Astrocyte (in vitro differentiated cells and primary cell): ENCODE results near the gene KANK4. TPM values are rescaled to one million over a fixed set of nuclear protein-coding genes. Genes with fewer than 3 reads are reported as not detected.

Source experiments
- DNase-seq: peaks from one replicate; pipeline ENCODE4 v3.0.0-alpha.2; 2010; ENCODE audit warnings: low read depth
- FAIRE-seq: peaks from 2 replicates; lab custom pipeline; 2011; peaks lifted over from hg19 to GRCh38; lab: Jason Lieb, UNC
- H2AFZ ChIP-seq: 2 replicates; pipeline ENCODE4 v1.6.0; 2012; ENCODE audit warnings: low read depth, low read length, inconsistent platforms
- H3K27ac ChIP-seq: 2 replicates; pipeline ENCODE4 v1.5.1; 2011; ENCODE audit warnings: low read depth, low read length, inconsistent platforms
- H3K27me3 ChIP-seq: 2 replicates; pipeline ENCODE4 v1.6.0; 2011; ENCODE audit warnings: low read length, inconsistent platforms; ENCODE audit not compliant: insufficient read depth
- H3K36me3 ChIP-seq: 2 replicates; pipeline ENCODE4 v1.5.1; 2011; ENCODE audit warnings: low read length, inconsistent platforms; ENCODE audit not compliant: insufficient read depth
- H3K4me1 ChIP-seq: 2 replicates; pipeline ENCODE4 v1.5.1; 2011; ENCODE audit warnings: low read length, inconsistent platforms; ENCODE audit not compliant: insufficient read depth
- H3K4me2 ChIP-seq: 2 replicates; pipeline ENCODE4 v1.6.0; 2012; ENCODE audit warnings: low read length, inconsistent platforms
- H3K4me3 ChIP-seq: 2 replicates; pipeline ENCODE4 v1.5.1; 2011; ENCODE audit warnings: low read depth, mild to moderate bottlenecking, low read length, inconsistent platforms; ENCODE audit not compliant: insufficient read depth
- H3K79me2 ChIP-seq: 2 replicates; pipeline ENCODE4 v1.6.0; 2012; ENCODE audit warnings: mild to moderate bottlenecking, low read length, inconsistent platforms; ENCODE audit not compliant: insufficient read depth
- H3K9ac ChIP-seq: 2 replicates; pipeline ENCODE4 v1.6.0; 2012; ENCODE audit warnings: mild to moderate bottlenecking, low read length, inconsistent platforms
- H3K9me3 ChIP-seq: 2 replicates; pipeline ENCODE4 v1.5.1; 2012; ENCODE audit warnings: low read depth, mild to moderate bottlenecking, low read length, inconsistent platforms; ENCODE audit not compliant: insufficient read depth
- H4K20me1 ChIP-seq: 2 replicates; pipeline ENCODE4 v1.6.0; 2012; ENCODE audit warnings: low read length, inconsistent platforms; ENCODE audit not compliant: insufficient read depth
- H3K27ac Mint-ChIP-seq: one replicate; pipeline ENCODE4 v1.8.0; 2021; ENCODE audit warnings: mild to moderate bottlenecking, mixed read lengths; ENCODE audit not compliant: unreplicated experiment
- H3K27me3 Mint-ChIP-seq: one replicate; pipeline ENCODE4 v1.8.0; 2021; ENCODE audit warnings: low read depth, mixed read lengths; ENCODE audit not compliant: unreplicated experiment
- H3K36me3 Mint-ChIP-seq: one replicate; pipeline ENCODE4 v1.8.0; 2021; ENCODE audit warnings: low read depth, mixed read lengths; ENCODE audit not compliant: unreplicated experiment
- H3K4me1 Mint-ChIP-seq: one replicate; pipeline ENCODE4 v1.8.0; 2021; ENCODE audit warnings: low read depth, mixed read lengths; ENCODE audit not compliant: unreplicated experiment
- H3K4me3 Mint-ChIP-seq: one replicate; pipeline ENCODE4 v1.8.0; 2021; ENCODE audit warnings: mild to moderate bottlenecking, moderate library complexity, mixed read lengths; ENCODE audit not compliant: unreplicated experiment
- H3K9me3 Mint-ChIP-seq: one replicate; pipeline ENCODE4 v1.8.0; 2021; ENCODE audit warnings: mild to moderate bottlenecking, mixed read lengths; ENCODE audit not compliant: unreplicated experiment
- EZH2 ChIP-seq: IDR thresholded peaks from 2 replicates; pipeline ENCODE4 v1.6.1; 2012; ENCODE audit warnings: mild to moderate bottlenecking, low read length, inconsistent platforms; ENCODE audit not compliant: insufficient read depth
- total RNA-seq: library from RNA; stranded (reverse); gene quantifications from 2 replicates; pipeline ENCODE4 v1.2.1, GENCODE V29; 2021
- TF ChIP-seq, protein P1 (sequence below): IDR thresholded peaks from 2 replicates; pipeline ENCODE4 v1.5.1; 2011; ENCODE audit warnings: low read depth, mild to moderate bottlenecking, inconsistent platforms, low read length, moderate library complexity; ENCODE audit not compliant: insufficient read depth

KANK4 gene
- total RNA-seq, 1 donor from 2014 or later: 8.5 TPM

- Histone ChIP-seq H2AFZ (no peak overlapping the region), H3K9me3 (no peaks in the 10 kb centered on the region), H3K79me2 (no peaks in the 10 kb centered on the region), H3K4me3 (no peak overlapping the region), H3K27me3 (no peaks in the 10 kb centered on the region), H3K4me2 (no peak overlapping the region), H3K36me3 (no peaks in the 10 kb centered on the region), H3K4me1 (no peaks in the 10 kb centered on the region), H4K20me1 (no peaks in the 10 kb centered on the region), H3K27ac (no peak overlapping the region), H3K9ac (no peak overlapping the region)
- DNase-seq (no peak), FAIRE-seq (no peak)
- peaks cover 19% of the 10 kb centered on the region for H3K9me3 Mint-ChIP-seq
- peaks cover 13% of the 10 kb centered on the region for H3K4me1 Mint-ChIP-seq
- TF ChIP-seq, protein P1, sequence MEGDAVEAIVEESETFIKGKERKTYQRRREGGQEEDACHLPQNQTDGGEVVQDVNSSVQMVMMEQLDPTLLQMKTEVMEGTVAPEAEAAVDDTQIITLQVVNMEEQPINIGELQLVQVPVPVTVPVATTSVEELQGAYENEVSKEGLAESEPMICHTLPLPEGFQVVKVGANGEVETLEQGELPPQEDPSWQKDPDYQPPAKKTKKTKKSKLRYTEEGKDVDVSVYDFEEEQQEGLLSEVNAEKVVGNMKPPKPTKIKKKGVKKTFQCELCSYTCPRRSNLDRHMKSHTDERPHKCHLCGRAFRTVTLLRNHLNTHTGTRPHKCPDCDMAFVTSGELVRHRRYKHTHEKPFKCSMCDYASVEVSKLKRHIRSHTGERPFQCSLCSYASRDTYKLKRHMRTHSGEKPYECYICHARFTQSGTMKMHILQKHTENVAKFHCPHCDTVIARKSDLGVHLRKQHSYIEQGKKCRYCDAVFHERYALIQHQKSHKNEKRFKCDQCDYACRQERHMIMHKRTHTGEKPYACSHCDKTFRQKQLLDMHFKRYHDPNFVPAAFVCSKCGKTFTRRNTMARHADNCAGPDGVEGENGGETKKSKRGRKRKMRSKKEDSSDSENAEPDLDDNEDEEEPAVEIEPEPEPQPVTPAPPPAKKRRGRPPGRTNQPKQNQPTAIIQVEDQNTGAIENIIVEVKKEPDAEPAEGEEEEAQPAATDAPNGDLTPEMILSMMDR: no peak
- TF ChIP-seq EZH2: no peak
- H3K36me3 Mint-ChIP-seq: peaks cover 25% of the 10 kb centered on the region
- no peak overlapping the region for H3K4me3 Mint-ChIP-seq
- H3K27me3 Mint-ChIP-seq: no peaks in the 10 kb centered on the region
- no peak overlapping the region for H3K27ac Mint-ChIP-seq
These were observed 106.8 kb downstream of the KANK4 start for GRCh38 chr1:62212411-62212810.

- DNase-seq: peak; percentile 16
- no peak overlapping the region for H3K4me3 Mint-ChIP-seq
These were observed 108.3 kb downstream of the KANK4 start for GRCh38 chr1:62210960-62211359.

More at GRCh38 chr1:62210960-62211359, 108.3 kb downstream of the KANK4 start:
- Histone ChIP-seq H3K4me2 (no peak overlapping the region), H3K4me1 (no peaks in the 10 kb centered on the region), H3K9ac (no peak overlapping the region), H2AFZ (no peak overlapping the region), H3K27ac (no peak overlapping the region), H3K27me3 (no peaks in the 10 kb centered on the region), H3K9me3 (no peaks in the 10 kb centered on the region), H3K79me2 (no peaks in the 10 kb centered on the region), H3K36me3 (no peaks in the 10 kb centered on the region), H4K20me1 (no peaks in the 10 kb centered on the region), H3K4me3 (no peak overlapping the region)
- Mint-ChIP-seq H3K9me3 (peaks cover 28% of the 10 kb centered on the region), H3K36me3 (peaks cover 36% of the 10 kb centered on the region), H3K27ac (no peak overlapping the region), H3K4me1 (peaks cover 13% of the 10 kb centered on the region), H3K27me3 (no peaks in the 10 kb centered on the region)
- TF ChIP-seq EZH2: no peak
- TF ChIP-seq, protein P1: no peak
- no peak for FAIRE-seq
